HG03575 (cell line): ENCODE data around the gene PROM2.

Source experiments
- ATAC-seq: cut with Tn5 transposase; IDR thresholded peaks from one replicate; pipeline ENCODE4 v1.9.1; 2021; ENCODE audit not compliant: unreplicated experiment, insufficient number of reproducible peaks, low FRiP score; ENCODE audit errors: extremely low read depth

Gene PROM2

DNA sequence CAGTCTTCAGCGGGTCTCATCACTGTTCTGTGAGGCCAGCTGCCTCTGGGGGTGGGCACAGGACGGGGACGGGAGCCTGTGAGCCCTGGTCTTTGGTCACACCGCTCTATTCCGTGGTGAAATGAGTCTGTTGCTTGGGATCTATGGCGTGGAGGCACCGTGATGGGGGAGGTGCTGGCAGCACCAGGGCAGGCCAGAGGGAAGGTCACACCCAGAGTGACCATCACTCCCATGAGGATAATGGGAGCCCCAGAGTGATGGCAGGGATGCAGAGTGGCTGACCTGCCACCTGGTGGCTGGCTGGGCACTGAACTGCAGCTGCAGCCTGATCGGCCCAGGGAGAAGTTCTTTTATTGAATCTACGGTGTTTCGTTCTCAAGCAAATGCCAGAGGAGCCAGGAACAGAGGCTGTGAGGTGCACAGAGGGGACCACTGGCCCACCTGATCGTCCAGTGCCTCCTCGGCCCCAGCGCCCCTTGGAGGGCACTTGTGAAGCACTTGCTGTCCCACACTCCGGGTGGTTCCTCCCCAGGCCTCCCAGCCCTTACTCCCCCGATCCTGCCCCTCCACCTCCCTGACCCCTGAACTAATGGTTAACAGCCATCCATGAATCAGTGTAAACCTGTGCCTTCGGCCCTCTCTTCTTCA is 40.8 kb downstream of the PROM2 start:
- ATAC-seq, result no peak

DNA sequence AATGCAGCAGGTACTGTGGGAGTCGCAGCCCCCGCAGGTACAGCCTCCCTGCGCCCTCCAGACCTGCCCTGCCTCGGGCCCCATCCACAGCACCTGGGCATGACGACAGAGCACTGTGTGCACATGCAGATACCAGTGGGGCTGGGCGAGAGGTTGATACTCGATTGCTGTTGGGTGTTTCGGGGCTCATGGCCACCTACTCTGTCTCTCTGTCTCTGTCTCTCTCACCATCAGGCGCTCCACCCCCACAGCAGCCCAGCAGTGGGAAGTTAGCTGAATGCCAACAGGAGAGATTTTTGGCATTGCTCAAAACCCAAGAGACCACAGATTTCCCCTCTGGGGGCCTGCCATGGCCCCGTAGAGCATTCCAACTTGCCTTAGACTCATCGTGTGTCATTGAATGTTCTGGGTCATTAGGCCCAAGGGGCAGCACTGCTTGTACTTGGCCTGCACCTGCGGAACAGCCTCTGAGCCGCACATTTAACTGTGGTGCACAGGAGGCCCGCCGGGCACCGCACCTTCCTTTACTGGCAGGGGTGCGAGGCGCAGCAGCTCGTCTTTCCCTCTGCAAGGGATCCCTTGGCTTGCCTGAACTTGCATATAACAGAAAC is 41.7 kb downstream of the PROM2 start:
- ATAC-seq, result no peak

DNA sequence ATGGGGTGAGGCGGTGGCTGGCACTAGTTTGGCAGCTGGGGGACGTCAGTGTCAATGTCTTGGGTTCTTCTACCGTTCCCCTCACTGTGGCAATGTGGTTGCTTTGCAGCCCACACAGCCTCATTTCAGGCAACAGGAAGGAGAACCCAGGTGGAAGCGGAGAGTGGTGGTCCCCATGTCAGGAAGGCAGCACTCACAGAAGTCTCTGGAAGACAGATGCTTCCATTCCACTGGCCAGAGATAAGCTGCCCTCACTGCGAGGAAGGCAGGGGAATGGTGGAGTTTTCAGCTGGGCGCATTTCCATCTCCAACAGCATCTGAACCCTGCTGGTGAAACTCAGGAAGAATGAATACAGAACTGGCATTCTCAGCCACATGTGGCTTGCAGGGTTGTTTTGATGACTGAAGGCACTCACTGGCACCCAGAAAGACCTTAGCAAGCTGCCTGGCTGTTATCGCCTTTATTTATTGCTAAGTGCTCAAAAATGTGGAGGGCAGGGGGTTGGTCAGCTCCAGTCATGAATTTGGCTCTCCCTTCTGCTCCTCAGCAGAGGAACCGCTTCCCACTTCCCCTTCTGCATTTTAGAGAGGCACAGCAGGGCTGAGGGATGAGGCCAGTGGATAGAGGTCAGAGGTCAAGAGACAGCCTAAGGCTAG is 42.3 kb downstream of the PROM2 start:
- ATAC-seq, result no peak

DNA sequence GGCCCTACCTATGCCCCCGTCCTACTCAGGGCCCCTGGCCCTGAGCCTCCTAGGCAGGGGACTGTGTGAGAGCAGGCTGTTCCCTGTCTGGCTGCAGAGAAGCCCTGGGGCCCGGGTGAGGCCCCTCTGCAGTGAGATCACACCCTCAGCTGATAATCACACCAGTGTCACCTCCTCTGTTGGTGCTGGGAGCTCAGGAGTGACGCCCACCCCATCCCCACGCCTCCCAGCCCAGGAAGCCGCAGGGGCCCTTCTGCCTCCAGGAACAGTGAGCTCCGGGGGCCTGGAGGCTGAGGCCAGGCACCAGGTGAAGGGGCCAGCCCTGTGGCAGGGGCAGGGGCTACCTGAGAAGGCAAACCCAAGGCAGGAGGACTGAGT is 42.9 kb downstream of the PROM2 start:
- no peak for ATAC-seq

GRCh38 chr2:95317665-95318425 is 43.6 kb downstream of the PROM2 start:
- ATAC-seq, result no peak

DNA sequence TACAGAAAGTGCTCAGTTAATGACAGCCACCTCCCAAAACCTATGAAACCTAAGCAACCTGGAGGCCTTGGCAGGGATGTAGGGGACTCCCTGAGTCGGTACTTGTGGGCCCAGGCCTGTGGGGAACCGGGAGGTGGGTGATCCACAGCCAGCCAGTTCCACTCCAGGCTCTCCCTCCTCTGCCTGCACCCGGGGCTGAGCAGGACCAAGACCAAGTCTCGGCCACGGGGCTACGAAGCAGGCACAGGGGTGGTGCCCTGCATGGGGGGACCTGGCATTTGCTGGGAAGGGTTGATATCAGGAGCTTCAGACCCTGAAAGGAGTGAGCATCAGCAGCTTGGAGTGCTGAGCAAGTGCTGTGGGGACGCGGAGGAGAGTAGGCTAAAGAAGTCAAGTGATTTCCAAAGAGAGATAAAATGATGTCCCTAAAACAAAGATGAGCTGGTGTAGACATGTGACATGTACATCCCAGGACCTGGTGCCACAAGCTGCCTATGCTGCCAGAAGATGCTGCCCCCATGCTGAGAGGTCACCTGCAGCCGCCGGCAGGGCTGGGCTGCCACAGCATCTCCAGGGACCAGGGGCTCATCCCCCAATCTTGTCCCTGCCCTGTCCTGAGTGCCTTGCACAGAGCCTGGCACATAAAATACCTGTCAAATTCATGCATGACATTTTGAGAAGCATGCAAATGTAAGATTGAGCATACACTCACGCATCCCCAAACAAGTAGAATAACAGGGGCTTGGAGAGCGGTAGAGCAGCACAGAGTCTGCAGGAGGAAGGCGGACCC is 44.4 kb downstream of the PROM2 start:
- no peak for ATAC-seq

- ATAC-seq, result no peak
Observed at GRCh38 chr2:95319481-95320343, 45.5 kb downstream of the PROM2 start.

- ATAC-seq, result no peak
Observed at GRCh38 chr2:95320344-95320712, 46.1 kb downstream of the PROM2 start.

DNA sequence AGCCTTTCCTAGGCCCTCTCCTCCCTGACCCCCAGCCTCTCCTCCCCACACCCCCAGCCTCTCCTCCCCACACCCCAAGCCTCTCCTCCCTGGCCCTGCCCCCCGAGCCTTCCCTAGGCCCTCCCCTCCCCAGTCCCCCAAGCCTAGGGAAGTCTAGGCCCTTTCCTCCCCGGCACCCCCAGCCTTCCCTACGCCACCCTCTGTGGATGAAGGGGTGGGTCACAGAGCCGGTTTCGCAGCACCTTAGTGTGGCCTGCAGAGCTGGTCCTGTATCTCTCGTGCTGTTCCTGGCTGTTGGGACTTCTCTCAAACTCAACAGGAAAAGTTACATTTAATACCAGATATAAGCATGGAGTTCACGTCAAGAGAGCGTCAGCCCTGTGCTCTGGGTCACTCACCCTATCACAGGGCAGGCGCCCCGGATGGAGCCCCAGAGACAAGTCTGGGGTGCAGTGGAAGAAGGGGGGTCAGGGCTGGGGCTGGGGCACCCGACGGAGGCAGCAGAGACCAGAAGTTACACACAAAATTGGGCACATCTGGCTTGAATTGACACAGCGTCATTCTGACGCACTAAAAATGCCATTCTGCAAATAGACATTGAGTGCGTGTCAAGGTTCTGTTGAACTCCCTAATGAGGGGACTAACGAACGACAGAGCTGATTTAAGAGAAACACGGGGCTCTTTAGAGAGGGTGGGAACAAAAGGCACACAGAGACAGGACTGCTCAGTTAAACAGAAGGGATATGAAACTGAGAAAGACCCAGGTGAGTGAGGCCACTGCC is 46.9 kb downstream of the PROM2 start:
- ATAC-seq, result no peak

- no peak for ATAC-seq
Observed at GRCh38 chr2:95323347-95324155, 49.3 kb downstream of the PROM2 start.

DNA sequence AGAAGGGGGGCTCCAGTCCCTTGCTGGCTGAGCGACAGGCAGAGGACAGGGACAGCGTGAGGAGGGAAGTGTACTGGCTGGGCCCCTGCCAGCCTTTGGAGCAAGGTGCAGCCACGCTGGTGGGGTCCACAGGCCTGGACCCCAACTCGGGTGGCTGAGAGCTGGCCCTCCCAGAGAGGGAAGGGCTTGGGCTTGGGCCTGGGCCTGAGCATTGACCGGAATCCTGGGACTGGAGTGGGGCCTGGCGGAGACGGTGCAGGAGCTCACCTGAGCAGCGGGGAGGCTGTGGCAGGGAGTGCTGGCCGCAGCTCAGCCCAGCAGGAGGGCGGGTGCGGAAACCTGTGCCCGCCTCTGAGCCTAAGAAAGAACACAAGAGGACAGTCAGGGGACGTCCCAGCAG is 50.8 kb downstream of the PROM2 start:
- ATAC-seq, result no peak

DNA sequence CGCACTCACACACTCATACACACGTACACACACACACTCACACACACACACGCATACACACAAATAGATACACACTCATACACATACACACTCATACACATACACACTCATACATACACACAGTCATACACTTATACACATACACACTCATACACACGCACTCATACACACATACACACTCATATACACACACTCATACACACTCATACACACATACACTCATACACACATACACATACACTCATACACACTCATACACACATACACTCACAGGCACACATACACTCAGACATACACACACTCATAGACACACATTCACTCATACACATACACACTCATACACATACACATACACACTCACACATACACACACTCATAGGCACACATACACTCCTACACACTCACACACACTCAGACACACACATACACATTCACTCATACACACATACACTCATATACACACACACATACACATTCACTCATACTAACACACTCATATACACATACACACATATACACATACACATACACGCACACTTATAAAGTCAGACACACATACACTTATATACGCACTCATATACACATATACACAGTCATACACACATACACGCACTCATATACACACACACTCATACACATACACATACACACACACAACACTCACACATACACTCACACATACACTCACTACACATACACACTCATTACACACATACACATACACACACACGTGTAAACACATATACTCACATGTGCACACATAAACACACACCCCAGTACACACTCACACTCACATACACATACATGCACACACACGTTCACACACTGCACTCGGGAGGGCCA is 51.6 kb downstream of the PROM2 start:
- ATAC-seq, result no peak

GRCh38 chr2:95326433-95327140 is 52.3 kb downstream of the PROM2 start:
- no peak for ATAC-seq

DNA sequence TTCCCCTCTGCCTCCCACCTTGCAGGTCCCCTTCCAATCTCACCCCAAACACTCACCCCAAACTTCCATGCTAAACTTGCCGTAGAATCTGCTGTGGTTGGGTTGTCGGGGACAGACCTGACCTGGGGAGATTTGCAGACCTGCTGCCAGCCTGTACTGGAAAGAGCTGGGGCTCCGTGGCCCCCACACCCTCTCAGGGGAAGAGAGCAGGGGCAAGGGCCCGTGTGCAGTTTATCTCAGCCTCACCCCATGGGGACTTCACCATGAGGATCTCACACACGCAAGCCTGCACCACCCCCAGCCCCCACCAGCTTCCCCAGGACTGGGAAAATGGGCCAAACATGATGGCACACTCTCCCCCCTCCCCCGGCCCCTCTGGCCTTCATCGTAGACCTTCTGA is 53.6 kb downstream of the PROM2 start:
- ATAC-seq, result no peak

- no peak for ATAC-seq
Observed at GRCh38 chr2:95328358-95329125, 54.3 kb downstream of the PROM2 start.
